ENCODE measurements around the gene TENM3.

DNA sequence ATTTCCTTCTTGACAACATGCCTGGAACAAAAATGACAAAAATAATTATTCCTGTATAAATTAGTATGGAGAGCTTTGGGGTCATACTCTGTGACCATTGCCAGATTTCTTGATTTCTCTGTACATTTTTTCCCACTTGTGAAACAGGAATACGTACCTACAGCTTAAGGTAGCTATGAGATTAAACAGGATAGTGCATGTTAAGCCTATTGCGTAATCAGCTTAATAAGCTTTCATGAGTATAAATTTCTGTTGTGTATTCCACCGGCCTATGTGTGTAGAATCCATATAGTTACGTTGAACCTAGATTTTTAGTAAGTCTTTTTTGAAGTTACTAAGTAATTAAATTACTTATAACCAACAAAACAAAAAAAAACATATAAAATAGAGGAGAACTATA is 339.0 kb downstream of the TENM3 start:
- TF ChIP-seq CTCF (conservative IDR thresholded peaks at IDR 0.05; ENCODE audit: low read length): no peak
- TF ChIP-seq EZH2phosphoT487 (IDR thresholded peaks at IDR 0.05; ENCODE audit: borderline replicate concordance, low read depth, low read length): no peak

Data from OCI-LY7 (cell line).